OCI-LY3 (cell line): Measurements from ENCODE around the gene GRIK5.
"Not testable (repeated sequence)": the region's sequence is repeated elsewhere in the genome, so short reads cannot be mapped to it uniquely, and the experiment has no call there.

ENCODE experiments used
- EZH2phosphoT487 ChIP-seq: fragments of 200-600 bp; shearing (Covaris generic); IDR thresholded peaks from 2 replicates; pipeline ENCODE4 v1.6.1; 2018; ENCODE audit warnings: antibody characterized with exemption, mixed run types, low read depth
- TF ChIP-seq, protein P1 (sequence below): fragments of 200-600, 300-600 bp; sonication (generic); IDR thresholded peaks from 2 replicates; pipeline ENCODE4 v1.5.1; 2014; ENCODE audit warnings: antibody characterized with exemption, low read length, low read depth

DNA sequence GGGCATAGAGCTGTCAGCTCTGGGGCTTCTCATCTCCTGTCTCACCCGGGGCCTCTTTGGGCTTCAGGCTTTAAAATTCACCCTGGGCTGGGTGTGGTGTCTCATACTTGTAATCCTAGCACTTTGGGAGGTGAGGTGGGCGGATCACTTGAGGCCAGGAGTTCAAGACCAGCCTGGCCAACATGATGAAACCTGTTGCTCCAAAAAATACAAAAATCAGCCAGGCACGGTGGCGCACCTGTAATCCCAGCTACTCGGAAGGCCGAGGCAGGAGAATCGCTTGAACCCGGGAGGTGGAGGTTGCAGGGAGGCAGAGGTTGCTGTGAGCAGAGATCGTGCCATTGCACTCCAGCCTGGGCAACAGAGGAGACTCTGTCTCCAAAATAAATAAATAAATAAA lies 29.5 kb downstream of the GRIK5 start:
- TF ChIP-seq, protein P1, sequence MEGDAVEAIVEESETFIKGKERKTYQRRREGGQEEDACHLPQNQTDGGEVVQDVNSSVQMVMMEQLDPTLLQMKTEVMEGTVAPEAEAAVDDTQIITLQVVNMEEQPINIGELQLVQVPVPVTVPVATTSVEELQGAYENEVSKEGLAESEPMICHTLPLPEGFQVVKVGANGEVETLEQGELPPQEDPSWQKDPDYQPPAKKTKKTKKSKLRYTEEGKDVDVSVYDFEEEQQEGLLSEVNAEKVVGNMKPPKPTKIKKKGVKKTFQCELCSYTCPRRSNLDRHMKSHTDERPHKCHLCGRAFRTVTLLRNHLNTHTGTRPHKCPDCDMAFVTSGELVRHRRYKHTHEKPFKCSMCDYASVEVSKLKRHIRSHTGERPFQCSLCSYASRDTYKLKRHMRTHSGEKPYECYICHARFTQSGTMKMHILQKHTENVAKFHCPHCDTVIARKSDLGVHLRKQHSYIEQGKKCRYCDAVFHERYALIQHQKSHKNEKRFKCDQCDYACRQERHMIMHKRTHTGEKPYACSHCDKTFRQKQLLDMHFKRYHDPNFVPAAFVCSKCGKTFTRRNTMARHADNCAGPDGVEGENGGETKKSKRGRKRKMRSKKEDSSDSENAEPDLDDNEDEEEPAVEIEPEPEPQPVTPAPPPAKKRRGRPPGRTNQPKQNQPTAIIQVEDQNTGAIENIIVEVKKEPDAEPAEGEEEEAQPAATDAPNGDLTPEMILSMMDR = not testable (repeated sequence)
- not testable (repeated sequence) for TF ChIP-seq EZH2phosphoT487
